Panc1 (cell line): ENCODE results near the gene SLN.

ENCODE experiments used
- CTCF ChIP-seq: fragments of 450-650 bp; IDR thresholded peaks from 2 replicates; pipeline ENCODE4 v1.5.1; 2017; ENCODE audit warnings: mild to moderate bottlenecking
- POLR2AphosphoS5 ChIP-seq: IDR thresholded peaks from 2 replicates; pipeline ENCODE4 v1.6.1; 2012; ENCODE audit warnings: mild to moderate bottlenecking, low read depth, low read length, moderate library complexity

DNA sequence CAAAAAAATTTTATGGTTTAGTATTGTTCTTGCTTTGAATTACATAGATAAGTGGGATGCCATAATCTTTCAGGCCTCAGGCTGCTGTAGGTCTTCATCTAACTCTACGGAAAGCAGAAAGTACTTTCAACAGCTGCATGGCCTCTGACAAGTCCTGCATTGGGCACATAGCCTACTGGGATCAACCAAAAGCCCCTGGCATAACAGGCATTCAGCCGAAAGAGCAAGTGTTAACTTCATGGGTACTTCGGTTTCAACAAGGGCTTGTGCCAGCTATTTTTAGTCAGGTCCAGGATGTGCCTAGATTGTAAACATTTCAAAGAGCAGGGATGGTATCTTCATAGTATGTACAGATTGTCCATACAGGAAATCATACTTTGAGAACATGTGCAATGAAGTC lies 3.1 kb downstream of the SLN start:
- TF ChIP-seq CTCF = no peak
- no peak for TF ChIP-seq POLR2AphosphoS5
